ACHN (cell line): ENCODE data around the gene LKAAEAR1.
"Not testable (repeated sequence)": the region's sequence is repeated elsewhere in the genome, so short reads cannot be mapped to it uniquely, and the experiment has no call there.

Source experiments
- DNase-seq: peaks from one replicate; pipeline ENCODE4 v3.0.0-alpha.2; 2015
- in situ Hi-C: cut with HindIII; loops from 2 replicates; pipeline ENCODE4 v1.10.0; 2017; ENCODE audit warnings: low sequenced_read_pairs, low pct_ligation_motif_present, low pct_unique_long_range_greater_than_20kb

LKAAEAR1 gene, protein sequence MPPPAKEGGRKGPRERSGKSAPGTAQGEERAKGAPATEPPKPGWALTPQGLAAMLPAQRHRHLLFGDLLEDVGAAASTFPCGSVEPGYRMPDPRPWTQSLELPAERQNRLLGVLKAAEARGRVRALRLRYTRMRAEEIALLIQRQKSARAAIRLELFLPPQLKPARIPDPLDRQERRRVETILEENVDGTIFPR

DNA sequence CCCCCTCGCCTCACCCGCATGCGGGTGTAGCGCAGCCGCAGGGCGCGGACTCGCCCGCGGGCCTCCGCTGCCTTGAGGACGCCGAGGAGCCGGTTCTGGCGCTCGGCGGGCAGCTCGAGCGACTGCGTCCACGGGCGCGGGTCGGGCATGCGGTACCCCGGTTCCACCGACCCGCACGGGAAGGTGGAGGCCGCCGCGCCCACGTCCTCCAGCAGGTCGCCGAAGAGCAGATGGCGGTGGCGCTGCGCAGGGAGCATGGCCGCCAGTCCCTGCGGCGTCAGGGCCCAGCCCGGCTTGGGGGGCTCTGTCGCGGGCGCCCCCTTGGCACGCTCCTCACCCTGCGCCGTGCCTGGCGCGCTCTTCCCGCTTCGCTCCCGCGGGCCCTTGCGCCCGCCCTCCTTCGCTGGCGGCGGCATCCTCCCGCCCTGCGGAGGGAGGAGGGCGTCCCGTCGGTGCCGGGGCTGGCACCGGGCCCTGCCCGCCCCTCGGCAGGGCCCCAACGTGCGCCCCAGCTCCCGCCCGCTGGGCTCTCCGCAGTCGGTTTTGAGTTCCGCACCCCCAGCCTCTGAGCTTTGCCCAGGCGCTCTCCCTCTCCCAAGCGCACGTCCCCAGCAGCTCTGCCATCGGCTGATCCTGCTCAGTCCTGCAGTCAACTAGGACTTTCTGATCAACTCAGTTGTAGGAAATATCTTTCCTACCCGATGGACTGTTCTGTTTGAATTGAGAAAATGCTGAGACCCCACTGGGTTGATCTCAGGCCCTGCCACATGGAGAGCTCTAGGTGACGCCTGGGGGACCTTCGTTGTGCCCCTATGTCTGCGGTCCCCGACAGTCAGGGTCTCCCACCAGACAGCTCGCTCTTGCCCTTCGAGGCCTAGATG is at the start of gene LKAAEAR1:
LKAAEAR1 (minus strand) TSS at position 595 of the 881 bp plus-strand sequence; CDS start at position 416, 179 bp downstream.
- in situ Hi-C loops: no loop called here
- no peak for DNase-seq

DNA sequence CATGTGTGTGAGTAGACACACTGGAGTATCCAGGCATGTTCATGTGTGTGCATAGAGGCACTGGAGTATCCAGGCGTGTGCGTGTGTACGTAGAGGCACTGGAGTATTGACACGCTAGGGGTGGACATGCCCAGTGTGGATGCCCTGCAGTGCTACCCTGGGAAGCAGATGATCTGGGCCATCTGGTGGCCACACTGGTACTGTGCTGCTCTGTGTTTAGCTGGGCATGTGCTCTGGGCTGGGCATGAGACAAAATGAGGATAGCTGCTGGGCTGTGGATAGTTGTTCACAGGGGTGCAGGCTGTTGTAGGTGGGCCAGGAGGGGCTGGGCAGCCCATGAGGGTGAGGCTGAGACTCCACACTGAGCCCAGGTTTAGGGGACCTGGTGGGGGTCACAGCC is 47.2 kb upstream of the LKAAEAR1 start:
- in situ Hi-C loops: no loop called here
- no peak for DNase-seq

DNA sequence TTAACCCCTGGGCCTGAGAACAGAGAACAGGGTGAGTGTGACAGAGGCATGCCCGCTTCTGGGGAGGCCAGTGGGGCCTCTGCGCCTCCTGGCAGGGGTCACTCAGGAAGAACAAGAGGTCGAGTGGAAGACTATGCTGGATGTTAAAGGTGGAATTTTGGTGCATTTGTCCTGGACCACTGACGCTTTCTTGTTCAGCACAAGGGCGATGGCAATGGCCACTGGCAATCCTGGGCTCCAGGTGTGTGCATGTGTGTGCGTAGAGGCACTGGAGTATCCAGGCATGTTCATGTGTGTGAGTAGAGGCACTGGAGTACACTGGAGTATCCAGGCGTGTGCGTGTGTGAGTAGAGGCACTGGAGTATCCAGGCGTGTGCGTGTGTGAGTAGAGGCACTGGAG is 46.7 kb upstream of the LKAAEAR1 start:
- DNase-seq: no peak

DNA sequence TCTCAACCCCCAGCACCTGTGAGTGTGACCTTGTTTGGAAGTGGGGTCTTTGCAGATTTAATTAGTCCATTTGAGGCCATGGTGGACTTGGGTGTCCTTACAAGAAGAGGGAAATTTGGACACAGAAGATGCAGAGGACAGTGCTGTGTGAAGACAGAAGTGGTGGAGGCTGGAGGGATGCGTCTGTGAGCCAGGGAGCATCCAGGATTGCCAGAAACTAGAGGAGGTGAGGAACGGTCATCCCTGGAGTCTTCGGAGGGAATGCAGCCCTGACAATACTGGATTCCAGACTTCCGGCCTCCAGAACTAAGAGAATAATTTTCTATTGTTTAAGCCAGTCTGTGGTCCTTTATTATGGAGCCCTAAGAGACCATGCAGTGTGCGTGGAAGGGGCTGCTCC is 46.1 kb upstream of the LKAAEAR1 start:
- no peak for DNase-seq
- in situ Hi-C loops: no loop called here

More for the DNA sequence above, 46.7 kb upstream of the LKAAEAR1 start:
- in situ Hi-C loops: no loop called here

DNA sequence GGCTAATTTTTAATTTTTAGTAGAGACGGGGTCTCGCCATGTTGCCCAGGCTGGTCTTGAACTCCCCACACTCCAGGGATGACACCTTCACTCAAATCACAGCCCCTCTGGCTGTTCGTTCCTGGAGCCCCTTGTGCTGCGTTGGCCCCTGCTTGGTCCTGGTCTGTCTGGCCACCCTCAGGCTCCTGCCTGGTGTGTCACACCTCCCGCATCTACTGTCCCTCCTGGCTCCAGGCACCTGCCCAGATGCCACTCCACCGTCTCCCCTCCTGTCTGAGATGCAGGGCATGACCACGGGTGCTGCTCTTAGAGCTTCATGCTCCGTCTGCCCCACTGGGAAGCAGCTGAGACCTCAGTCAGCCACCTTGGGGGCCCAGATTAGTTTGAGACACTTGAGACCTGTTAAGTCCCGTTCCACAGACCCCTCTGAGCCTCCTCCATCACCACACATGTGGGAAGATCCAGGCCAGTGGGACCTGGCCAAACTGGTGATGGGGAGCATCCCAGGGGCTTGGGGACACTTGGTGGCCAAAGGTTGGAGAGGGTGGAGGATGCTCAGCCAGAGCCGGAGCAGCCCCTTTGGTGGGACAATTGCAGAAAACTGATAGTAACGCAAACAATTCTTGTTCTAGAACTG is 45.1 kb upstream of the LKAAEAR1 start:
- in situ Hi-C loops: no loop called here
- DNase-seq: no peak

DNA sequence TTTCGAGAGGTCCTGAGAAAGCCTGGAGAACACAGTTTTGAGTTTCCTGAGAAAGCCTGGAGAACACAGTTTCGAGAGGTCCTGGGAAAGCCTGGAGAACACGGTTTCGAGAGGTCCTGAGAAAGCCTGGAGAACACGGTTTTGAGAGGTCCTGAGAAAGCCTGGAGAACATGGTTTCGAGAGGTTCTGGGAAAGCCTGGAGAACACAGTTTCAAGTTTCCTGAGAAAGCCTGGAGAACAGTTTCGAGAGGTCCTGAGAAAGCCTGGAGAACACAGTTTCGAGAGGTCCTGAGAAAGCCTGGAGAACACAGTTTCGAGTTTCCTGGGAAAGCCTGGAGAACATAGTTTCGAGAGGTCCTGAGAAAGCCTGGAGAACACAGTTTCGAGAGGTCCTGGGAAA is 39.3 kb upstream of the LKAAEAR1 start:
- DNase-seq, in situ Hi-C loops: not testable (repeated sequence)

DNA sequence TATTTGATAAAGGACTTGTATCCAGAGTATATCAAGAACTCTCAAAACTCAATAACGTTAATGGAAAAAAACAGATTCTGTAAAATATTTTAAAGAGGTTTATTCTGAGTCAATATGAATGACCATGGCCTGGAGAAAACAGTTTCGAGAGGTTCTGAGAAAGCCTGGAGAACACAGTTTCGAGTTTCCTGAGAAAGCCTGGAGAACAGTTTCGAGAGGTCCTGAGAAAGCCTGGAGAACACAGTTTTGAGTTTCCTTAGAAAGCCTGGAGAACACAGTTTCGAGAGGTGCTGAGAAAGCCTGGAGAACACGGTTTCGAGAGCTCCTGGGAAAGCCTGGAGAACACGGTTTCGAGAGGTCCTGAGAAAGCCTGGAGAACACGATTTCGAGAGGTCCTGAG is 38.7 kb upstream of the LKAAEAR1 start:
- in situ Hi-C loops, DNase-seq: not testable (repeated sequence)

DNA sequence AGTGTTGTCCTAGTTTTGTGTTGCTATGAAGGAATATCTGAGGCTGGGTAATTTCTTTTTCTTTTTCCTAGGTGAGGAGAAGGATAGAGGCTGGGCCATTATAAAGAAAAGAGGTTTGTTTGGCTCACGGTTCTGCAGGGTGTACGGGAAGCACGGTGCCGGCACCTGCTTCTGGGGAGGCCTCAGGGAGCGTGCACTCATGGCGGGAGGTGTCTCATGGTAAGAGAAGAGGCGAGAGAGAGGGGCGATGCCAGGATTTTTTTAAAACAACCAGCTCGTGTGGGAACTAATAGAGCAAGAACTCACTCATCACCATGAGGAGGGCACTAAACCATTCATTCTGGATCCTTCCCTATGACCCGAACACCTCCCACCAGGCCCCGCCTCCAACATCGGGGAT is 37.4 kb upstream of the LKAAEAR1 start:
- in situ Hi-C loops: no loop called here
- DNase-seq: no peak

DNA sequence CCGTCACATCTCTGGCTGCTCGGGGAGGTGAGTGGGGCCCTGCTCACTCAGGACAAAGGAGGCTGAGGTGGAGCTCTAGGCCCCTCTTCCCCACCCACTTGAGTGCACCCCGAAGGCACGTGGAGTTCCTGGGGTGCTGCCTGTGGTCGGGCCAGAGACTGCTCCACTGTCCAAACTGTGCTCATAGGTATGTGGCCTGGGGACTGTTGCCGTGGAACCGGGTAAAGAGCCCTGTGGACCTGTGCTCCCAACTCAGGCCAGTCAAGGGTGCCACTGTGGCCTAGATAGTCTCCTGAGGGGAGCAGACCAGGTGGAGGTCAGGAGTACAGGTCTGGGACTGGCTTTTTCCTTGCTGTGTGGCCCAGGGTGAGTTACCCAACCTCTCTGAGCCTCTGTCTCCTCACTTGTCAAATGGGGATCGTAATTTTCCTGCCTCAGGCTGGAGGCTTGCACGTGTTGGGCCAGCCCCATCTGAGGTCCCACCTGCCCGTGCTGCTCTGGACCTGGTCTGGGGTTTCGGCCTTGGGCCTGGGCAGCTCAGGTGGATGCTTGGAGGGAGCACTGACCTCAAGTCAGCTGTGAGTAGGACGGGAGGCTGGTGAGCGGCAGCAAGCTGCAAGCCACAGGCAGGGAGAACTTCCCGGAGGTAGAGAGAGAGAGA is 35.6 kb upstream of the LKAAEAR1 start:
- in situ Hi-C loops: no loop called here
- DNase-seq: no peak

DNA sequence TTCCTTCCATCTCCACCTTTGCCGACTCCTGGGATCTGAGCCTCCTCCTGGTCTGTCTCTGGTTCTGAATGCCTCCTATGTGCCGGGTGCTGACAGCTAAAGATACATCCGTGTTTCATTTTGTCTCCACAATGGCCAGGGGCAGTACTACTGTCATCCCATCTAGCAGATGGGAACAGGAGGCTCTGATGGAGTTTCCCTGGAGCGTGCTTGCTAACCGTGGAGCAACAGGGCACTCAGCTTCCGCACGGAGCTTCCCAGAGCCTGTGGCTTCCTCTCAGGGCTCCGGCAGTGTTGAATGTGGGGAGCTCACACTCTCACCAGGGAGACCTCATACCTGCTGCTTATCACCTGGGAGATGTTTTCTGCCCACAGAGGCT is 35.1 kb upstream of the LKAAEAR1 start:
- no peak for DNase-seq
- in situ Hi-C loops: no loop called here

DNA sequence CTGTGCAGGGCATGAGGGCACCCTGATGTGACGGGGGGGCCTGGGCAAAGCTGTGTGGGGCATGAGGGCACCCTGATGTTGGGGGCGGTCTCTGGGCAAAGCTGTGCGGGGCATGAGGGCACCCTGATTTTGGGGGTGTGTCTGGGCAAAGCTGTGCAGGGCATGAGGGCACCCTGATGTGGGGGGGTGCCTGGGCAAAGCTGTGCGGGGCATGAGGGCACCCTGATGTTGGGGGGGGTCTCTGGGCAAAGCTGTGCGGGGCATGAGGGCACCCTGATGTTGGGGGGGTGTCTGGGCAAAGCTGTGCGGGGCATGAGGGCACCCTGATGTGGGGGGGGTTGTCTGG is 33.2 kb upstream of the LKAAEAR1 start:
- DNase-seq, in situ Hi-C loops: not testable (repeated sequence)

DNA sequence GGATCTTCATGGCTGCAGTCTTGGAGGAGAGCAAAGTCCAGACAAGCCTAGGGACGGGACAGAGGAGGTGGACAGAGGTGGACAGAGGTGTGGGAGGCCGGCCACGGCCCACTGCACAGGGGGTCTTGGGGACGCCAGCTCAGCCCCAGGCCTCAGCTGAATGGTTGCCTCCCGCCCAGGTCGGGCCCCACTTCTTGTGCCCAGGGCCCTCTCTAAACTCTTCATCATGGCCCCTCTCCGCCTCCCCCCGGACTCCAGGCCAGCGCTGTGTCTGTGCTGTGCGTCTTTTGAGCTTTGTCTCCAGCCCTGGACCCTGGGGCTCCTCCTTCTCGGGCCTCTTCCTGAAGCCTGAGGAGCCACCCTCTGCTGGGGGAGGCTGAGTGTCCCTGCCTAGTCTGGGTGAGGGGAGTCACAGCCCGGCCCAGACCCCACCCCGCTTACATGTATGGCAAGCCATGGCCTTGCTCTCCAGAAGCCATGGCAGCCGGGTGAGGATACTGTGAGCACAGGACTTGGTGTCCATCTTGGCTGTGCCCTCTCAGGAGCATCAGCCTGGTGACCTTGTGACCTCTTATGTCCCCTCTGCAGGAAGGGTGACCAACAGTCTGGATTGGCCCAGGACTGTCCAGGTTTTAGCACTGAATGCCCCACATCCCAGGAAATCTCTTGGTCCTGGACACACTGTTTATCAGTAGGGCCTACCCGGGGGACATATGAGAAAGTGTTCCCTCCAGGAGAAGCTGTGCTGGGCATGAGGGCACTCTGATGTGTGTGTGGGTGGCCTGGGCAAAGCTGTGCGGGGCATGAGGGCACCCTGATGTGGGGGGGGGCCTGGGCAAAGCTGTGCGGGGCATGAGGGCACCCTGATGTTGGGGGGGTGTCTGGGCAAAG is 32.6 kb upstream of the LKAAEAR1 start:
- no peak for DNase-seq
- in situ Hi-C loops: no loop called here

DNA sequence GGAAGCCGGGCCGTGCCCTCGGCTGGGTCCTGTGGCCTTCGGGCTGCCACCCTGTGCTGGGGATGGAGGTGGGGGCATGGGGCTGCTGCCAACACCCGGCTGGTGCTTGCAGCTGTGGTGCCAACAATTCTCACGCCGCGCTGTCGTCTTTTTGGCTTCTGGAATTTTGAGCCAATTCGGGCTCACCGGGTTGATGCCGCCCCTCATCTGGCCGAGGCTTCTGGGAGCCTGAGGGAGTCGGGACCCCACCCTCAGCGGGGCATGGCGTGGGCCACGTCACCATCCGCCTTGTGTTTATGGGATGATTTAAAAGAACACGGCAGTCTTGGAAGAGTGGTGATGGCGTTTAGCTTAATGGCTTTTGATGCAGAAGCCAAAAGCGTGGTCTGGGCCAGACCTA is 31.8 kb upstream of the LKAAEAR1 start:
- in situ Hi-C loops: no loop called here
- DNase-seq: no peak

DNA sequence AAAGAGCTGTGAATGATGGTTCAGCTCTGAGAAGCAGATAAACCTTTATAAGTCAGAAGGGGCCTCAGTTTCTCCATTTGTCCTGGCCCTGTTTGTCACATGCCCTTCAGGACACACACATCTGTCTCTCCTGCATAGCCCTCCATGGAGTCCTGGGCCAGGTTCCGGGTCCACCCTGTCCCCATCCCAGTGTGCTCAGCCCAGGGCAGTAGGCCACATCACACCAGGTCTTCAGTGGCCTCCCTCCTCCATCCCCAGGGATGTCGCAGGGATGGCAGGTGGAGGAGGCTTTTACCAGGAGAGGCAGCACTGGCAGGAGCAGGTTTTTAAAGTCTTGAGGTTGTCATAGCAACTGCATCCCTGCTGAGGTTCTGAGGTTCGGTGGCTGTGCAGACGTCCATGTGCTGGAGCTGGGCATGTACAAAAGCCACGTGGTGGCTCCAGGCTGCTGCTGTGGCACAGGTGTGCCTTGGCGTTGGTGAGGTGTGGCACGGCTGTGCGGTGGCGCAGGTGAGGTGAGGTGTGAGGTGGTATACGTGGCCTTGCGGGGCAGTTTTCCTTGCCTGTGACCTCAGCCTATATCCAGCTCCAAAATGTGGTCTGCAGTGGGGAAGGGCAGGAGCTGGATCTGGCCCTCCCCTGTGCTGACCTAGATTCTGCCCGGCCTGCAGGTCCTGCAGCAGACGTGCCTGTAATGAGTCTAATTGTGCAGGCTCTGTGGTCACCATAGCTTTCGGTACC is 31.1 kb upstream of the LKAAEAR1 start:
- DNase-seq: no peak

DNA sequence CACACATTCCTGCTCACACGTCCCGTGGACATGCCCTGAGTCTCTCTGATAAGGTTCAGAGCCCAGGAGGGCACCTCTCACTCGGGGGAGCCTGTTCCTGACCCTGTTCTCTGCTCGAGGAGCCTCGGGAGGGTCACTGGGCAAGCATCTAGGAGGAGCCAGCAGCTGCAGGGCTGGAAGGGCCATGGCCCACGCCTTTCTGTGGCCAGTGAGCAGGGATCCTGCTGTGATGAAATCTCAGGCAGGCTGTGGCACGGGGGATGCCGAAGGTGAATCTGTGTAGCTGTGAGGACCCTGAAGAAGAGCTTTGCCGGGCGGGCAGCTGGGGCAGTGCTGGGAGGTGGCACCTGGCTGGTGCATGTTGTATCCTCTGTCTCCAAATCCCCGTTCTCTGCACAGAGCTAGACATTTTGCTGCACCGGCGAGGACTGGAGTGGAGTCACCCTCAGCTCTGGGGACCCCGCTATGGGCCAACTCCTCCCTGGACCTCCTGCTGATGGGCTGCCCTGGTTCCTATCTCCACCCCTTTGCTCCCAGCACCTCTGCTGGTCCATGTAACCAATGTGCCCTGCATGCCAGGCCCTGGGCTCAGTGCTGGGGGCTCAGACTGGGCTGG is 30.3 kb upstream of the LKAAEAR1 start:
- no peak for DNase-seq
- in situ Hi-C loops: no loop called here

More for the DNA sequence above, 31.1 kb upstream of the LKAAEAR1 start:
- in situ Hi-C loops: no loop called here

DNA sequence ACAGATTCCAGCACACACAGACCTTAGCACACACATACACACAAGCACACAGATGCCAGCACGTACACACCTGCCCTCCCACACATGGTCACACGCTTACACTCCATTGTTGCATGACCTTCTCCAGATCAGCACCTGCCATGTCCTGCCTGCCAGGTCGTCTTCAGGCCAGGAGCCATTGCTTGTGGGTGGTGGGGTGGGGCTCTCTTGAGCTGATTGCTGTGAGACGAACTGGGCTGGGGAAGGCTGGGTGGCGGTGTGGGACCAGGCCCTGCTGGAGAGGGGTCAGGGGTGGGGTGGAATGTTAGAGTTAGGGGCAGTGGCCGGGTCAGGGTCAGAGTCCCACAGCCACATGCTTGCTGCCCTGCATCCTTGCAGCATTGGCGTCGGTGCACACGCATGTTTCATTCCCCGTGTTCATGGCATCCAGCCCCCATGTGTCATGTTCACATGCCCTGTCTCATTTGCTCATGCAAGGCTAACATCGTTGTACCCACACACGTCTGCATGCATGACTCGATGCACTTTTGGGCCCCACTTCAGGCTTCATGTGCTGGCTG is 29.7 kb upstream of the LKAAEAR1 start:
- in situ Hi-C loops: no loop called here

DNA sequence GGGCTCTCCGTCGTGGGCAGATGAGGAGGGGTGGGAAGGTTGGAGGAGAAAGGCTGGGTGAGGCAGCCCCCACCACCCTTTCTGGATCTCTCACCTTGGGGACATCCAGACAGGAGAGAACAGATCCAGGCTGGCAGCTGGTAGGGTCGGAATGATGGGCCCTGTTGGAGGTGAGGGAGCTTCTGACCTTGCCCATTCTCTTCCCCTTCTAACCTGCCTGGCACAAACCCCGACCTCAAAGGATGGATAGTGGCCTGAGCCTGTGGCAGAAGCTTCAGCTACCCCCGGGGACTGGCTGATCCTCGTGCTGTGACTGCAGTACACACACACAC is 29.2 kb upstream of the LKAAEAR1 start:
- in situ Hi-C loops: no loop called here
- DNase-seq: no peak

More for the DNA sequence above, 29.7 kb upstream of the LKAAEAR1 start:
- DNase-seq: no peak
